GM18873 (cell line): ENCODE measurements around the gene CUL1.

Experiments used
- ATAC-seq: cut with Tn5 transposase; IDR thresholded peaks from one replicate; pipeline ENCODE4 v1.9.1; 2021; ENCODE audit warnings: mild to moderate bottlenecking, moderate library complexity, moderate number of reproducible peaks; ENCODE audit not compliant: unreplicated experiment, low FRiP score

CUL1 gene

DNA sequence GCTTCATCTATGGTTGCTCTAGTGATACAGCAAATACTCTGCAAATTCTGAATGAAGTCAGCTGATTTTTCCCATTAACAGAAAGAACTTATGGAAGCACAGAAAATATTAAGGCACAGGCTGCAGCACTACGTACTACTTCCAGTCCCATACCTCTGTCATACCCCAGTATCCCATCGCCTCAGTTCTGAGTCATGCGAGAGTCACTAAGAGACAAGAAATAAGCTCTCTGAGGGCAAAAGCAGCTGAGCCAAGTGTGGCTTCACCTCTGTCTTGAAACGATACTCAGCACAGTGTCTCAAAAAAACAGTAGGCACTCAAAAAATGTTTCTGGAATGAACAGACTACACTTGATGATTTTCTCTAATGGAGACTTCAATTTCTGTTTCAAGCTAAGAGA, 137.2 kb downstream of the CUL1 start:
- ATAC-seq = no peak

DNA sequence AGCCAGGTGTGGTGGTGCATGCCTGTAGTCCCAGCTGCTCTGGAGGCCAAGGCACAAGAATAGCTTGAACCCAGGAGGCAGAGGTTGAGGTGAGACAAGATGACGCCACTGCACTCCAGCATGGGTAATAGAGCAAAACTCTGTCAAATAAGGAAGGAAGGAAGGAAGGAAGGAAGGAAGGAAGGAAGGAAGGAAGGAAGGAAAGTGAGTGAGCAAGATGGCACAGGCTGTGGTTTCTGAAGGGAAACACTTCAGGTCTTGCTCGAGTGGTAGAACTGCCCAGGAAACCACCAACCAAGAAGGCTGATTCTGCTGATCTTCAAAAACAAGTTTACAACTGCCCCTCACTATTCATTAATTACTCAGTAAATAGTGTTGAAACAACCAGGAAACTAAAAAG, 140.2 kb downstream of the CUL1 start:
- no peak for ATAC-seq

DNA sequence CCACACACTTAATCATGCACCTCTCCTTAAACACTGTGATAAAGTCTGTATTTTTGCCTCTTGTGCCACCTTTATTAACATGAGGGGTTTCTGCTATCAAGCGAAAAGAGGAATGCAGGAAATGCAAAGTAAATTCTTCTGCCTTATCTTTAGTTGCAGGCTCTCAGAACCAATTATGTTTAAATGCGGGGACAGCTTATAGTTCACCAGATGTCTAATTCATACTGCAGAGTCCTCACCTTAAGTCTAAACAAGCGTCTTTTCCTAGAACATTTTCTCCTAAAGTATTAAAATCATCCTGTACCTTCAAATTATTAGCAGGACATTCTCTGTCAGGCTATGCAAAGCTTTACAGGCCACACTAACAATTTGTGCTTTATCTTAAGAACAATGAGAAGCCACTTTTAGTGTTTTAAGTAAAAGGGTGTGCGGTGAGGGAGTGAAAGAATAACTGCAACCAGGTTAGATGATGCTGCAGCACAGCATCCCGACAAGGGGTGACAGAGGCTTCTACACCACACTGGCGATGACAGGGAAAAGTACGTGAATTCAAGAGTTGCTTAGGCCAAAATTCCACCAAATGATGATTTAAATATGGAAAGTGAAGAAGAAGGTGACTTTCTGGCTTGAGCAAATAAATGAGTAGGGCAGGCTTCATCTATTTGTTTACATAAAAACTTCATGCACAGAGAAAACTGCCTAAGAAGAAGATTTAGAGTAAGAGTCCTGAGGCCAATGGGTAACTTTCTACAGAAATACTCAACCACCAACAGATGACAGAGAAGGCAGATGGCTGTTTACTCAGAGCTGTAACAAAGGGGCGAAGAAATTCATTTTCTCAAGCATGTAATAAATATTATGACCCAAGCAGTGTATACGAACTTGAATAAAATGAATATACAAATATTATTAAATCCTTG, 149.4 kb downstream of the CUL1 start:
- ATAC-seq = no peak

DNA sequence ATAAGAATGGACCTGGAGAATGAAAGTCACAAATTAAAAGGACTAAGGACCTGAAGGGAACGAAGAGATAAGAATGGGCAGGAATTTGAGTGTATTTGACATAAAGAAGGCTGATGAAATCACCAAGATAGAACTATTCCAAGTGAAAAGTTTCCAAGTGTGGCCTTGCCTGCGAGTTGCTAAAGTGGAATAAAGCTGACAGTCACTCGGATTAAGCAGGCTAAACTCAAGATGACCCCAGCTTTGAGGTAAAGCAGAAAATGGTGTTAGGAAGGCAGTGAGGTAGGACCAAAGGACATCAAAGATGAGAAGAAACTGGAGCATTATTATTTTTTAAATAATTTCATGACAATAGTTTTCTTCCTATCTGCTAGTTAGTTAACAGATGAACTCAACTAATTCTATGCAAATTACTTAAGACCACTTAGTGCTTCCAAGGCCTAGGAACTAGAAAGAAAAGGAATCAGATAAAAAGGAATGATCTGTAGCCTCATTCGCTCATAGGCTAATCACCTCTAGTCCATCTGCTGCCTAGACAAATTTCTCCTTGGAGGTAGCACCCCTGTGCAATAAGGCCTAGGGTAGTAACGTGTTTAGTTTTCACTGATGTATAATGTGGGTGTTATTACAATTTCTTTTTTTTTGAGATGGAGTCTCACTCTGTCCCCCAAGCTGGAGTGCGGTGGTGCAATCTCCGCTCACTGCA, 150.8 kb downstream of the CUL1 start:
- no peak for ATAC-seq

DNA sequence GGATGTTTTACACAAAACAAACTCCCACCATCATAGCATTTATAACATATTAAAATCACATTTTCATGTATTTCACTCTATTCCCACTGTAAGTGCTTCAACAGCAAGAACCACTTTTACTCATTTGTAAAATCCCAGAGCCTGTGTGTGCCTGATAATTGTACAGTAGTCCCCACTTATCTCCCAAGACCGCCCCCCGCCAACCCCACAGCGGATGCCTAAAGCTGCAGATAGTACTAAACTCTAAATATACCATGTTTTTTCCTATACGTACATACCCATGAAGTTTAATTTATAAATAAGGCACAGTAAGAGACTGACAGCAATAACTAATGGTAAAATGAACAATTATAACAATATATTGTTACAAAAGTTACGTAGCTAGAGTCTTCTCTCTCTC, 151.9 kb downstream of the CUL1 start:
- no peak for ATAC-seq
